ENCODE measurements around the gene ZFAND3.

ZFAND3 gene

DNA sequence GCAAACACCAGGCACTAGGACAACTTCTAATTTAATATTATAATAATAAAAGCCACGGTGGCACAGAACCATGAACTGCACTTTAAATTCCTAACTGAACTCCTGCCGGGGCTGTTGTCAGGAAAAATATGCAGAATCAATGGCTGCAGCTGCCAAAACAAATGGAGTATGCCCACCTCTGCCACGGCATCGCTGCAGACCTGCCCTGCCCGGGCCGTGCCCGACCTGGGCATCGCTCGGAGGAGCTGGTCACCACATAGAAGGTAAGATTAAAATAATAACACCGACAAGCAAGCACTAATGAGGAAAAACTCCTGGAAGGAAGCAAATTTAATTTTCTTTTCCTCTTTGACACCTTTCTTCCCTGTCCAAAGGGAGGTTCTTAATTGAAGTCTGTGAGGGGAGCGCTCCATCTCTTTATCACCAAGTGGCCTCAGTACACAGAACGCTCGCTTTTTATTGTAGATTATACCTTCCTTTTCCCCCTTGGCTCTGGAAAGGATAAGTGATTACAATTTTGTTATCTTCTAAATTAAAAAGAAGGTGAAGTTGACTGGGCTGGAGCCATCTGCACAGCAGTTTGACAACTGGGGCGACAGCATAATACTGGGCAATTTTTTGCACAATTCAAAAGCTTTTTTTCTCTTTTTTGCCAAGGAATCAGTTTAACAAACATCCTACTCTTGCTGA is 351.3 kb downstream of the ZFAND3 start:
- DNase-seq (no peak), ATAC-seq (no peak)

DNA sequence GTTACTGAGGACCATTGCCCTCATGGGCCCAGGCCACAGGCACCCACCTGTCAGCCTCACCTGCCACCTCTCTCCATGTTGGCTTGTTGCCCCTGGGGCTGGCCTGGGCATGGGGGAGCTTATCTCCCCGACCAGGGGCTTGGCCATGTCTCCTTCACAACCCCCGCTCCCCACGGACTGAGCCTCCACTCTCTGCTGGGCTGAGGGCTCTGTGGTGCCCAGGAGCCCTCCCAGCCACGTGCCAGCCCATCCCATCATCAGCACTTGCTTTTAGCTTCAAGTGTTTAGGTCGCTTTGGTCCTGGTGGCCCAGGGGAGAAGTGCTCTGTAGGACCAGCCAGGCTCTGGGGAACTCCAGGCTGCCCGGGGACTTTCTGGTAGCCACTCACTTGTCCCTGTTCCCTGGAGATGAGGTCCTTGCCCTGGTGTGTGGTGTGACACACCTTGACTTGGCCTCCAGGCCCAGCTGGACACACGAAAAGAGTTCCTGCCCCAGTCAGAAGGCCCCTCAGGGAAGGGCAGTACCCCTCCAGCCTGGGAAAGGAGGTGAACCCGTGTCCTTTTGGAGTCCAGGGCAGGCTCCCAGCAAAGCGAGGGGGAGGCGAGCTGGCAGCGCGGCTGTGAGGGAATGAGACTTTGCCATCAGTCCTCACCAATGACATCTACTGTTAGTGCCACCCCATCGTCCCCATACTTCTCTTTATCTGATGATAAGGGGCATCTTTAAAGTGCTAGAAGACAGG is 352.6 kb downstream of the ZFAND3 start:
- DNase-seq (no peak), ATAC-seq (no peak)

DNA sequence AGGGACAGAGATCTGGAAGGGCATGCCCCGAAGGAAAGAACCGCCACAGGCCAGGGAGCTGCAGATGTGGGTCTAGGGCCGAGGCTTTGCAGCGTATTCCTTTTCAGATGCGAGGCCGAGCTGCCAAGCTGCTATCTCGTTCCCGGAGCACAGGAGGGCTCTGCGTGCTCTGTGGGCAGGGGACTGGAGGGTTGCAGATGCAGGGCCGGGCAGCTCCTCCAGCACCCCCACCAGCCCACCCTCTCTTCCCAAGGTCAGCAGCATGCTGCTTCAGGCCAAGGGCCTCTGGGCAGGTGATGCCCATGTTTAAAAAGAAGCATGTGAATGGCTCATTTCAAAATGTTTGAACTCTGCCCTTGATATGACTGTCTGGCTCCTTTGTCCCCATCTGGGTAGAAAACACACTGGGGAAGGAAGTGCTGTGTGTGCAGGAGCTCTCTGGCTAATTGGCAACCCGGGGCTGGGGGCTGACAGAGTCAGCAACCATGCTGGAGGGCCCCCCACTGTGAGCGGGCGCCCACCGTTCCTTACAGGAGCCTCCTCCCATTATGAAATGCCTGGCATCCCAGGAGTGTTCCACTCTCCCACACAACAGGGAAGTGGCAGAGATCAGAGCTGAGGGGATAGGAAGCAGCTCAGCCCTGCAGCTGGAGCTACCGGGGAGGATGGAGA is 353.3 kb downstream of the ZFAND3 start:
- no peak for DNase-seq
- no peak for ATAC-seq

DNA sequence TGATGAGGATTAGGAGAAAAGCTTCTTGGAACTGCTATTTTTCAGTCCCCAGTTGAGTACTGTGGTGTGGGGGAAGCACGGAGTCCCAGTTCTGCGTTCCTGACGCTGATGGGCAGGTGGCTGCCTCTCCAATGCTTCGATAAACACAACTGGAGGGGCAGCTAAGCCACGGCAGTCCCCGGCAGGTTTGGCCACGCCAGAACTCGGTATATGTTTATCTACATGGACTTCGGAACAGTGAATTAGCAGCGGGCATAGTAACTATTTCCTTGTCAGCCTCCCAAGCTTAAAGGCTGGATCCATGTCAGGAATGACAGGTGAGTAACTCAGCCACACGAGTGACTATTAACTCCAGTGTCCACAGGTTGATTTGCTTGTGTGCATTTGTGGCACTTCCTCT is 354.4 kb downstream of the ZFAND3 start:
- ATAC-seq: no peak
- no peak for DNase-seq

DNA sequence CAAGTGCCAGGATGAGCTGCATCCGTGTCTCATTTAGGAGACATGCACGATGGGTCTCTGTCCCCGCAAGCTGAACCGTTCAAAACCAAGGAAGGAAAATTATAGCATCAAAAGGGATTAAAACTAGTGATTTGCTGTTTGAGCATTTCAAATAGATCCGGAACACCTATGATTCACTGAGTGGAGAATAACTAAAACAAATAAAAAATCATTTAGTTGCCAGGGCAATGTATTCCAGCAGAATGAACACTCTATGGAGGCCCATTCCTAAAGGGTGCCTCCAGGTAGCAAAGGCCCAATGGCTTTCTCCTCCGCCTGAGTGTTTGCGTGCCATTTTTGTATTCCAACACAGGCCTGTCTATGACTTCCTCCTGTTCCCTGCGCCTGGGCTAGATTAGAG is 354.8 kb downstream of the ZFAND3 start:
- ATAC-seq: no peak
- DNase-seq: no peak

DNA sequence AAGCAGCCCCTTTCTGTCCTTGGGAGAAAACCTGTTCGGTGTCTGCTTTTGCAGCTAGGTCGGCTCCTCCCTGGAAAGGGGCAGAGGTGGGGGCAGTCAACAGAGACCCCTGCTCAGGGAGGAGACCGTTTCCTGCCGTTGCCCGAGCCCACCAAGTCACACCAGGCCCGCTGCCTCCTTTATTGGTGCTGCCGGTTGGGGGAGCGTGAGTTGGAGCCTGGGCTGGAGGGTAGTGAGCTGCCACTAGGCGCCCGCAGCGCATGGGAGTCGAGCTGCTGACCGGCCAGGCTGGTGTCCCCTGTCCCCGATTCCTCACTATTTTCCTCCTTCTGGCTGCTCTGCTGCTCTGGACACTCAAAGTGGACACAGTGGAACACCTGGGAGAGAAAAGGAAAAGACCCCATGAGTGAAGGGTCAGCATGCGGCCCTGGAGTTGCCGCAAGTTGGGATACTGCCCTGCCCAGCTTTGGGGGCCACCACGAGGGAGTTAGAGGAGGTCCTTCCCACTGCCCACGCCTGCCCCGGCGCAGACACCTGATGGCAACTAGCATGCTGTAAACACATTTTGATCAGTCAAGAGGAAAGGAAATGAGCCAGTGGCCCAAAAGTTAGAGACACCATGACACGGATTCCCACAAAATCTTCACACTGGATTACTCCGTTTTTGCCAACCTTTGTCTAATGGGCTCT is 355.4 kb downstream of the ZFAND3 start:
- ATAC-seq (no peak), DNase-seq (no peak)

DNA sequence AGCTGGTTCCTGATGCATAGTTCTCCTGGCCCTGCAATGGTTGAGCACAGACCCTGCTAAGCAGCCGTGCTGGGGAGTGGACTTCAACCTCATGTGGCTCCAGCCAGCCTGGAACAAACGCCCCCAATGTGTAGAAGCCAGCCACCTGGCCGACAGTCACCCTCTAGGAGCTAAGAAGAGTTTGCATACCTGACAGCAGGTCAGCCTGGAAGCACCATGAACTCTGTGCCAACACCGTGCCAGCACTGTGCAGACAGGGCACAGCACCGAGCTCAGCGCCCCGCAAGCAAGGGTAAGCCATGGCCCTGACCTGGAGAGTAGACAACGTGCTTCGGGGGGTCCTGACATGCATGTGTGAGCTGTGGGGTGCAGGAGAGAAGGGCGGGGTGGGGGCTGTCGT is 356.3 kb downstream of the ZFAND3 start:
- DNase-seq (no peak), ATAC-seq (no peak)

DNA sequence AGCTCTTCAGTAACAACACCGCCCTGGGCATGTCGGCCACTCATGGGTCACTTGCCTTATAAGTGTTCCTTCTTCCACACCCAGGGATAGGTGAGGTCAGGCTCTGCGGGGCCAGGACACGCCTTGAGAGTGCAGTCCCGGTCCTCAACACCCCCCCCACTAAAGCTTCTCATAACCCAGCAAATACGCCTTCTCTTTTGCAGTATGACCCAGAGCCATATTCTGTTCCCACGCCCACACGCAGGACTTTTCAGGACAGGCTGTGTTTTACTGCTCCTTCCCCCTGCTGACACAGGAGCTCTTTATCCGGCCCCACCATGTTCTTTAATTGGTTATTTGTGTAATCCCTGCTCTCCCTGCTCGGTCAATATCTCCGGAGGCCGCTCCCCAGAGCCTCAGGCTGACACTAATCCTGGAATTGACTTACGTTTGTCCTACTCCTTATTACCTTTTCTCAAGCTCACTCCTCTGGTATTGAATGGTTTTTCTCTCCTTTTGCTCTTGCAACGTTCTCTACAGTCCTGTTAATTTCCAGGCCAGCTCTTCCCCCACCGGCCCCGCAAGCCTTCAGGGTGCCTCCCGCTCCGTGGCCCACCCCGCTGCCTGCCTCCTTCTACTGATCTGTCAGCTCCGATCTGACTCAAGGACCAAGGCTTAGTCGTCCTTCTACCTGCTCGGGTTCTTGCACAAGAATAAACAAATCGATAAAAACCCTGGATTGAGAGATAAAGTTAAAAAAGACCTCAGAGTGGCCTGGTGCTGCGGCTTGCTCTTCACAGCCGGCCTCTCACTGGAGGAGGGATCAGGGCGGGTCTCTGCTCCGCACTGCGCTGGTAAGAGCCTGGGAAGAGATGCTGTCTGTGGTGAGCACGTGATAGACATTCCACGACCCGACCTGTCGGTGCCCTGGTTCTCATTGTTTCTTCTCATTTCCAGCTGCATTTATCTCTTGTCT is 357.5 kb downstream of the ZFAND3 start:
- DNase-seq (no peak), ATAC-seq (no peak)

DNA sequence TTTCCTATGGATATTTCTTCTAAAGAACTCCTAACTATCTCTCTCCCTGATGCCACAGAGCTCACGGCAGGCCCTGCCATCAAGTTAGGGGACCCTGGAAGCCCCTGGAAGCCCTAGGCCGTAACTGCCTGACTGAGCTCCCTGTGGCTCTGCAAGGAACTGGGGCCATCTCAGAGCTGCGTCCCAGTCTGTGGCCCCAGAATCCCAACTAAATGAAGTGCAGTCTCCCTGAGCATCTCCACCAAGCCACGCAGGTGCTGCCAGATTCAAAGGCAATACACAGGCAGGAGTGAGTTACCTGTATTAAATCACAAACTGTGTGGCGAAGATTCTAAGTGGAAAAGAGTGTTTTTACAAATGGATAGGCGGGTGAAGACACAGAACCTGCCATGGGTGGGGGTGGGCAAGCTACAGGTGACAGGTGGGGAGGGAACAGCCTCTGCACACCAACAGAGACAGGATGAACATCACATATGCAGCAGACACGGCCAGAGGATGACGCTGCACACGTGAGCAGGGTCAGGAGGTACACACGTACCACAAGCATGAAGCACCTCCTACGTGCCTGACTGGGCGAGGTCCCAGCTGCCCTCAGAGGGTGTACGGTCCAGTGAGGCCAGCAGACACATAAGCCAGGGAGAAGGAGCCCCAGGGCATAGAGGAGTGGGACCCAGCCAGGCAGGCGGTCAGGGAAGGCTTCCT is 358.5 kb downstream of the ZFAND3 start:
- ATAC-seq: no peak

DNA sequence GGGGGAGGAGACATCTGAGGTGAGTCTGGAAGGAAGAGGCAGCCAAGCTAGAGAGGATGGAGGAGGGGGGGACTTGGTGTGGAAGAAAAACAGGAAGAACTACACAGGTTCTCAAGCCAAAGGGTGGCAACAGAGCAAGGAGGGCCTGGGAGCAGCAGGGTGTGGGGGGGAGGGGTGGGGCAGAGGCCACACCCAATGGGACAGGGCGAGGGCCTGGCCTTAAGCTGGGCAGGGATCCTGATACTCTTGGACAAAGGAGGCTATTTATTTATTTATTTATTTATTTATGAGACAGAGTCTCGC is 359.0 kb downstream of the ZFAND3 start:
- ATAC-seq (no peak), DNase-seq (no peak)

More for the DNA sequence above, 358.5 kb downstream of the ZFAND3 start:
- no peak for DNase-seq

DNA sequence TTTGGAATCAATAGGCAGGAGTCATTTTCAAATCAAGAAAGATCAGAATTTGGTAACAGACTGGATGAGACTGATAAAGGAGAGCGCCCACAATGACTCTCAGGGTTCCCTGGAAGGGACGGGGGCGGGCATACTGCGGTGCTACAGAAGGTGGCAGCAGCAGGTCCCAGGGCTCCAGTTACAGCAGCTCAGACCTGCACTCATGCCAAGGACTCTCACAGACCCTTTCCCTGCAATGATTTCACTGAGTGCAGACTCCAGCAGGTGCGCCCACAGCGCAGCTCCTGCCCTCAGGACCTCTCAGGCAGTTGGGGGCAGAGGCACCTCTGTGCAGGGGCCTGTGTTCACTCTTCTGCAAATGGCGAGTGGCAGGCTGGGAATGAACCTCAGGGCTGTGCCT is 359.8 kb downstream of the ZFAND3 start:
- DNase-seq (no peak), ATAC-seq (no peak)

DNA sequence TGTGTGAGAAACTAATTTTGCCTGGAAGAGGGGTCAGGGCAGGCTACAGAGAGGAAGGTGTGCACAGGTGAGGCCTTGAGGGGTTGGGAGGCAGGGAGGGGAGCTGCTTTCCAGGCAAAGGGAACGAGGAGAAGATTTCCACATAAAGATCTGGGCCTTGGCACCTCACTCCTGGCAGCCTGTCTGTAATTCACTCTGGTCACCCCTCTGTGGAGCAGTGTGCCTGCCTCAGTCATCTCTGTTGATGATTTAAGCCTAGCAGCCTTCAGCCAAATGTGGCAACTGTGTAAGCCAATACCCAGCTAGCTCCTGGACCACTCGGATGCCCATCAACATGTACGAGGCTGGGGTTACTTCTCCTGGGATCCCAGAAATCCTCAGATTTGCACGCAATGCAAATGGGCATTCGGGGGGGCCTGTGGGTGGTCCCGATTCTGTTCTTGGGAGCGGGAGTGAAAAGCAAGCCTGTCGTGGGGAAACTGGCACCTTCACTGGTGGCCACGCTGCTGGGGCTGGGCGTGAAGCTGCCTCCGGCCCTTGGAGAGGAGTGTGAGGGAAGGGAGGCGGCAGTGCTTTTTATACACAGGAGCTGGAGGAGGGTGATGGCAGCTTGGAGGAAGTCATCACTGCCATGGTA is 360.4 kb downstream of the ZFAND3 start:
- no peak for ATAC-seq
- DNase-seq: no peak

DNA sequence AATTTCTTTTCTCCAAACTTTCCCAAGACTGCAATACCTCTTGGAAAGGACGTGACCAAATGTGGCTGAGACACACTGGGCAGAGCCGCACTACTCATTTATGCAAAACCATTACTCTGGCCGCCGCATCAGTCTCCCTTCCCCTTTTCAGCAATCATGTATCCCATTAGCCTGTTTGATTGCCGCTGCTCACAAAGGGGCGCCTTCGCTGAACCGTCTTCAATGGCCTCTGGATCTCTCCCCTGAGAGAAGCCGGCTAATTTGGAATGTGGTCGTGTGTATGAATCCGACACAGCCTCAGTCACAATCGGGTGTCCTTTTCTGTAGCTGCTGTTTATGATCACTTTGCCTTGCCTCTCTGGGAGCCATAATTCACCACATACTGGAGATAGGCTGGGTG is 361.1 kb downstream of the ZFAND3 start:
- no peak for ATAC-seq
- no peak for DNase-seq

DNA sequence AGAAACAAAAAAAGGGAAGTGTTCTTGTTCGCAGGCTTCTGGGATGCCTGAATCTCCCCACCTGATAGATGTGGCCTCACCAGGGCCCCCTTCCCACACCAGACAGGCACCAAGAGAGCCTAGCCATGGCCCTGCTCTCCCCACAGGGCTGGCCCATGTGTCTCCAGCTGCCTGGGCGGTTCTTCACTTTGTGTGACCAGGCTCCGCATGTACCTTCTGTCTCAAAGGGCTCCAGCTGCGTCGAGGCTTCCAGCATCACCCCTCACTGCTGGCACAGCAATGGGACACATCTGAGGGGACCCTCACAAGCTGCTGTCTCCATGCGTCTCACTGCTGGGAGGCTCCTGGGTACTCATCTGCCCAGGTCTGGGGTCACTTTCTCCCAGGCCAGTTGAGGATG is 362.9 kb downstream of the ZFAND3 start:
- DNase-seq: no peak

DNA sequence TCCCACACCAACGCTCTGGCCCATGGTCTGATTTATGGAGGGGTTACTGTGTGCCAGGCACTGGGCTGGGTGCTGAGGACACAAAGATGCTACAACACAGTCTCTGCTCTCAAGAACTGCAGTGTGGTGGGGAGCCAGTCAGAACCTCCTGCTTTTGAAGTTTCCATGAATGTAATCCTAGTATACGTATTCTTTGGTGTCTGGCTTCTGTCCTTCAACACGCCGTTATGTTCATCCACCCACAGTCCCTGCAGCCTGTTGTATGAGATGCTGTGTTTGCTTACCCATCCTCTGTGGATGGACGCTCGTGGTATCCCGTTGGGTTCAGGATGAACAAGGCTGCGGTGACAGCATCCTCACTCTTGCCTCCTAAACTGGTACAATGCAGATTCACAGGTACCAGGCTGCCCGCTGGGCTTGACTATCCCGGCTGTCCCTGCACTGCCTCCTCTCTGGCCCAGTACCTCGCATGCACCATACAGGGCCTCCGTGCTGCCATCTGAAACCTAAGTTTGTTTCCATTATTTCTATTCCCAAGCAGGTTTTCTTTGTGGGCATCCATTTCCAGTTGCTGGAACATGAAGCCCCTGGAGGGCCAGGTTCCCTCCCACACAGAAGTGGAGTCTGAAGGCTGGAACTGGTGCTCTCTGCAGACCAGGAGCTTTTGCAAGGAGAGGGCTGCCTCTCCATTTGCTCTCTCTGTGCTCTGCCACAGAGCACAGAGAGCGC is 364.5 kb downstream of the ZFAND3 start:
- ATAC-seq: no peak
- no peak for DNase-seq

More for the DNA sequence above, 362.9 kb downstream of the ZFAND3 start:
- no peak for ATAC-seq

DNA sequence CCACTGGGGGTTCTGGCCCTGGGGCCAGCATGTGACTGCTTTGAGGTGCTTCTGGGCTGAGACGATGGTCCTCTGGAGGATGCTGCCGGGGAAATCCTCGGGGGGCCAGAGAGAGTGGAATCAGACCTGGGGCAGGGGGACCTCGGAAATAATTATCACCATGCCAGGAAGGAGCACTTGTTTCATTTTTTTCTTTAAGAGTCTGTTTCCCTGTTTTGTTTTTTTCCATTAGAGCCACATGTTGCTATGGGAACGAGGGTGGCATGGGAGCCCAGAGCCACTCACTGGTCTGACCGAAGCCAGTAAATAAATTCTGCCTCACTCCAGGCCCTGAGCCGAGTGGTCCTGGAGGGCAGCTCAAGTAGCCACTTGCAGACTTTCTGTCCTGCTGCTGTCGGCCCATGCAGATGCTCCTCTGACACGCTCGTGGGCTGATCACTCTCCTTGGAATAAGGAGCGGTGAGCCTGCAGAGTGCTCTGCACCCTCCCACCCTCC is 365.1 kb downstream of the ZFAND3 start:
- DNase-seq: no peak
- no peak for ATAC-seq

DNA sequence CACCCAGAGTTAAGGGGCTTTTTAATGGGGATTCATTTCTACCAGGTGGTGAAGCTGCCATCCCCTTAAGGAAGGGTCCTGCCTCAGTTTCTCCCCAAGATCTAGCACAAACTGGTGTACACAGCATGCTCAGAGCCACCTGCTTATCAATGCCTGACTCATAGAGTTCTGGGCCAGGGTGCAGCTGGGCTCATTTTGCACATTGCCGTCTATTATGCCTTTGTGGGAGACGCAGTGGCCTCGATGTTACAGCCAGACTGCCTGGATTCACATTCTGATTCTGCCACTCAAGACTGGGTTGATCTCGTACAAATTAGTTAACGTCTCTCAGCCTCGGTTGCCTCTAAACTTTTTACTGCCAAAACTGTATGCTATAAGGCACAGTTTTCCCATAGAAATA is 365.7 kb downstream of the ZFAND3 start:
- no peak for DNase-seq
- ATAC-seq: no peak

DNA sequence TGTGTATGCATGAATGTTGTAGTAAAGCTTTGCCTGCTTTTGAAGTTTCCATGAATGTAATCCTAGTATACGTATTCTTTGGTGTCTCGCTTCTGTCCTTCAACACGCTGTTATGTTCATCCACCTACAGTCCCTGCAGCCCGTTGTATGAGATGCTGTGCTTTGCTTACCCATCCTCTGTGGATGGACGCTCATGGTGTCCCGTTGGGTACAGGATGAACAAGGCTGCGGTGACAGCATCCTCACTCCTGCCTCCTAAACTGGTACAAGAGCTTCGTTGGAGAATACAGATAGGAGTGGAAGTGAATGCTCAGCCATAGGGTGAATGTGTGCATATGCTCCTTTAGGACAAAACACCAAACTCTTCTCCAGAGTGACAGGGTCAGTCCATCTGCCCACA is 366.2 kb downstream of the ZFAND3 start:
- ATAC-seq (no peak), DNase-seq (no peak)

DNA sequence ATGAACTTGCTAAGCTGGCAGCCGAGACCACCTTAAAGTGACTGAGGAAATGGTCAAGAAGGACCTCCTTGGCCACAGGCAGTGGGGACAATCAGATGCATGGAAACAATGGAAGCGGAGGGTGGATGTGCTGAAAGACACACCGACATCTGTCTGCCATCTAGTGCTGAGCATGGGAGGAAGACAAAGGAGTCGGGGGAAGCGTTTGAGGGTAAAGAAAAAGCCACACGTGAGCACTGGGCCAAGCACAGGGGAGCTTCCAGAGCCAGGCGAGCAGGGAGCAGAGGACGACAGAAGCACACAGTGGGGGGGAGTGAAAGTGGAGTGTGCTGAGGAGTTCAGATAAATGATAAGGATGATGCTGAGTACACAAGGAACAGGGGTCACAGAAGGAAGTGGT is 367.8 kb downstream of the ZFAND3 start:
- no peak for ATAC-seq
- DNase-seq: no peak

Measured in stimulated activated naive CD8-positive, alpha-beta T cell treated with anti-CD3 and anti-CD28 coated beads, Interleukin-15, Interleukin-2, amounts not matched to agents 100 U/mL and 50 U/mL, for 24 hours (primary cell).